GM04504 (cell line): ENCODE results near the gene PAPOLG.
"Not testable (repeated sequence)": the region's sequence is repeated elsewhere in the genome, so short reads cannot be mapped to it uniquely, and the experiment has no call there.

Experiments
- DNase-seq: peaks from one replicate; pipeline ENCODE4 v3.0.0-alpha.2; 2012; ENCODE audit warnings: low read depth

PAPOLG gene

DNA sequence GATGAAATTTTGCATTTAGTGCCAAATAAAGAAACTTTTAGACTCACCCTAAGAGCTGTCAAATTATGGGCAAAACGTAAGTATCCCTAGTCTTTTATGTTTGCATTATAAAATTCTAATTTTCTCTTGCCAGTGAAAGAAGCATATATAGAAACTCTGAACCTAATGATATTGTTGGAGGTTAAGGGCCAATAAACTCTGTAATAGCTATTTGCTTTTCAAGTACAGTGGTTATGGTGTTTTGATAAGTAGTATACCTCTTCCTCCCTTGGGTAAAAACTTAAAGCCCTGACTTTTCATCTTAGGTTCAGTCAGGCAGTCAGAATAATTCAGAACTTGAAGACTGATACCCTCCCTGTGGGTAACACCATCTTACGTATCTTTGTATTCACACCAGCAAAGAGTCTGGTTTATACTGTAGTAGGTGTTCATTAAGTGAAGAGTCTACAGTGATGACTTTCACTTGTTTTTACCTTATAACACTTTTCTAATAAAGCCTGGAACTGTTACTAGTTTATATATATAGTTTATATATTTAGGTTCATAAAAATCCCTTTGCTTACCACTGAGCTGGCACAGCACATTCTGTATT is 19.1 kb downstream of the PAPOLG start:
- DNase-seq = no peak

- no peak for DNase-seq
Measured at GRCh38 chr2:60778352-60778751, 22.3 kb downstream of the PAPOLG start.

DNA sequence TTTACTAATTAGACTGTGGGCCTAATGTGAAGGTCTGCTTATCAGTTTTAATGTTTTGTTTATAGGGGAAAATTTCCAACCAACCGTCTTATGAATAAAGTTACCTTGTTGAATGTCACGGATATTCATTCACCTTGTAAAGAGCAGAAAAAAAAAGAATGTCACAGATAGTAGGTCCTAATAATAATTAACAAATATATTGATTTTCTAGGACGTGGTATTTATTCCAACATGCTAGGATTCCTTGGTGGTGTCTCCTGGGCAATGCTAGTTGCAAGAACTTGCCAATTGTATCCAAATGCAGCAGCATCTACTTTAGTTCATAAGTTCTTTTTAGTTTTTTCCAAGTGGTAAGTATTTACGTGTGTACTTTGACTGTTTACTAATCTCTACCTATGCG is 23.4 kb downstream of the PAPOLG start:
- DNase-seq = no peak

DNA sequence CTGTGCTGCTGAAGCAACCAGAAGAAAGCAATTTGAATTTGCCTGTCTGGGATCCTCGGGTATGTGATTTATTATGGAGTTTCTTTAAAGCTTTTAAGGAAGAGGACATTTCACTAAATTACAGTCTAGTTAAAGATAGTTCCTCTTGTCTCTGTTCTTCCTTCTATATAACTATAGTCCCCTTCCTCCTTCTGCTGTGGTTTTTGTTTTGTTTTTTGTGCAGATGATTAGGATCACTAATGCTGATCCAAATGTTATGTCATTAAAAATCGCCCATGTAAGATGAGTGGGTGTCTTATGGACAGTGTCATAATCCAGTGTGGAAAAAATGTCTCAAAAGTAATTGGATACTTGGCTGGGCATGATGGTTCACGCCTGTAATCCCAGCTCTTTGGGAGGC is 24.7 kb downstream of the PAPOLG start:
- DNase-seq = no peak

- no peak for DNase-seq
Measured at GRCh38 chr2:60793169-60793568, 37.1 kb downstream of the PAPOLG start.

GRCh38 chr2:60794271-60794863 is 38.3 kb downstream of the PAPOLG start:
- no peak for DNase-seq

DNA sequence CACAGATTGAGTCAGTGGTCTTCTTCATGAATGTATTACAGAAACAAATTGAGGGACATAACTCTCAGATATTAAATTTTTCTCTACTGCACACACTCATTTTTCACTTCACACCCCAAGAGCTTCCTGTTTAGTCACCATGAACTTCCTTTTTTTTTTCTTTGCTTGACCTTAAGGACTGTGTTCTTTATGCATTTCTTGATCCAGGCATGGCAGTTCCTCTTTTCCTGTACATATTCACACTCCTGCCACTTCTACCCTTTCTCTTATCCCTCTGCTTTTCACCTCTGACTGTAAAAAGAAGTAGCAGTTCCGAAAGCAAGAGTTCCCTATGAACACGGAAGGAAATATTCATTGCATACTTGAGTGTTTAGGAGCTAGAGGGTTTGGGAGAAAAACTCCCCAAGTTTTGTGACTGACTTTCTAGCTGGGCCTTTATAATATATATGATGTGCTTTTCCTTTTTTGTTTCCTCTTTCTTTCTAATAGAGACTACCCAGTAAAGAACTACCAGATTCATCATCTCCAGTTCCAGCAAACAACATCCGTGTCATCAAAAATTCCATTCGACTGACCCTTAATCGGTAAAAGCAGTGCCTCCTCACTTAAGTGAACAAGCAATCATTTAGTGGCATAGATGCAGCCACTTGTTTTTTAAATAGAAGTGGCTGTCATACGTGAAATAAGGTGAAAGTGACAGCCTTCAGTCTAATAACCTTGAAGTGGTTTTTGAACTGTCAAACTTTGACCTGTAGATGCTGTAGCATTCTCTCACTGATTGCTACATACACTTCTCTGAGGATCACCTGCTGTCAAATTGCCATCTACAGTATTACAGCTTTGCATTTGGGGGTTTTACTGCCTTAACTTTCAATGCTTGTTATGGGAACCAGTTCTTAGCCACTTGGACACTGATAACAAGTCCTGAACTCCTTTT is 40.8 kb downstream of the PAPOLG start:
- no peak for DNase-seq

DNA sequence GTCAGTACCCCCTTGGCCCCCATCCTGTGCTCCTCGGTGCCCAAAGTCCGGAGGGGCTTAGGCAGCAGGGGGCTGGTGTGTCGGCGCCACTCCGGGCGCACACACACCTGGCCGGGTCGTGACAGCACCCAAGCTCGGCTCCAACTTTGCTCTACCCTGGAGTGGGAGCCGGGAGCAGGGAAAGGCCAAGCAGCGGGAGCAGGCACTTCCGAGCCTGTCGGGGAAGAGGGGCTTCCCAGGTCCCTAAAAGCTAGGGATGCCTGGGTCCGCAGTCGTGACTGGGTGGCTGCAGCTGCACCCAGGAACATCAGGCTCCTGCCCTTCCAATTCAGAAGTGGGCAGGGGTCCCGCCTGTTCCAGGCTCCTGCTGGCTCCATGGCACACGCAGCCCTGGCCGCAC is 48.4 kb downstream of the PAPOLG start:
- DNase-seq = no peak

- DNase-seq = no peak
Measured at GRCh38 chr2:60806595-60806987, 50.5 kb downstream of the PAPOLG start.

- DNase-seq = peak; percentile 49
Measured at GRCh38 chr2:60806988-60807681, 51.1 kb downstream of the PAPOLG start.

DNA sequence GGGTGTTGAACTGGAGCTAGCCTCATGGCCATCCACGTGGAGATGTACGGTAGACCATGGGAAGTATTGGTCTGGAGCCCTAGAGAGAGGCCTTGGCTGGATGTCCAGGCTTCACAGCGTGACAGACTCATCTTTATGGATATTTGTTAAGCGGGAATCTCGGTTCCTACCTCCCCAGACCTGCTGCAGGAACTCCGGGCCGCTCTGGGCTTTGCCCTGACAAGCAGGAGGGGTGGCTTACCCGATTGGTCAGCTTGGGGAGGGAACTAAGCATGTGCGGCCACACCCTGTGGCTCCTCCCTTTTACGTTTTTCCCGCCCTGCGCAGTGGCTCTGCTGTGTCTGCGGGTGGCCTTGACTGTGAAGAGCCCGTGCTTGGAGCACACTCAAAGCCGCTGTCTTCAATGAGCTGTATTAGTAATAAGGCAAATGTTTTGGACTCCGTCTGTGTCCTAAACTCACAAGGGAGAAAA is 52.3 kb downstream of the PAPOLG start:
- DNase-seq = no peak

- DNase-seq = no peak
Measured at GRCh38 chr2:60811491-60812375, 55.7 kb downstream of the PAPOLG start.

DNA sequence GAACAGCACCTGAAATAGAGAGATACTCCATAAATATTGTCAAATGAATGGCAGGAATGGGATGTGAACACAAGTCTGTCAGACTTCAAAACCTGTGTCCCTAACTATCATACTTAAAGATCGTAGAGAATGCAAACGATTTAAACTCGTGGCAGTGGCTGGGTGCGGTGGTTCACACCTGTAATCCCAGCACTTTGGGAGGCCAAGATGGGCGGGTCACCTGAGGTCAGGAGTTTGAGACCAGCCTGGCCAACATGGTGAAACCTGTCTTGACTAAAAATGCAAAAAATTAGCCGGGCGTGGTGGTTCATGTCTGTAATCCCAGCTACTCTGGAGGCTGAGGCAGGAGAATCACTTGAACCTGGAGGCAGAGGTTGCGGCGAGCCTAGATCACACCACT is 61.1 kb downstream of the PAPOLG start:
- DNase-seq = not testable (repeated sequence)

- no peak for DNase-seq
Measured at GRCh38 chr2:60818272-60818671, 62.2 kb downstream of the PAPOLG start.

GRCh38 chr2:60819155-60819862 is 63.2 kb downstream of the PAPOLG start:
- no peak for DNase-seq

- no peak for DNase-seq
Measured at GRCh38 chr2:60819936-60820335, 63.9 kb downstream of the PAPOLG start.

DNA sequence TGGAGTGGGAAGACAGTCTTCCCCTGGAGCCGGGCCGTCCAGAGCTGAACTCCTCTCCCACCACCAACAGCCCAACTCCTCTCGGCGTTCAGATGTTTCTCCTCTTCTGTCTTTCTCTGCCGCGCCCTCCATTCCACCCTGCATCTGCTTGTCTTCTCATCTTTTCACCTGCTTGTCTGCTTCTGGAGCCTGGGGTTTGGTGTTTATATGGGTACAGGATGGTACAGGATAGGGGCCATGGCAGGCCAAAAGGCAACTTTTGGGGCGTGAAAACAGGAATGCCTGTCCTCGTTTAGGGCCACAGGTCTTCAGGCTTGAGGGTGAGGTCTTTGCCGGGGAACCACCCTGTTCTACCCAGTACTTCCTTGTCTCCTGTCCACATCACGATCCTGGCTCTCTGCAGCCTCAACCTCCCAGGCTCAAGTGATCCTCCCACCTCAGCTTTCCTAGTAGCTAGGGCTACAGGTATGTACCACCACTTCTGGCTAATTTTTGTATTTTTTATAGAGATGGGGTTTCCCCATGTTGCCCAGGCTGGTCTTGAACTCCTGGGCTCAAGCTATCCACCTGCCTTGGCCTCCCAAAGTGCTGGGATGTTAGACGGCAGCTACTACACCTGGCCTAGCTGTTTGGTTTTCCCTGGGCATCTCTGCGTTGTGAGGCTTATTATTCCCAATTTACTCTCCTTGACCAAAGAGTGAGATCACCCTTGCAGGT is 64.5 kb downstream of the PAPOLG start:
- DNase-seq = no peak

- DNase-seq = no peak
Measured at GRCh38 chr2:60821133-60821469, 65.0 kb downstream of the PAPOLG start.

DNA sequence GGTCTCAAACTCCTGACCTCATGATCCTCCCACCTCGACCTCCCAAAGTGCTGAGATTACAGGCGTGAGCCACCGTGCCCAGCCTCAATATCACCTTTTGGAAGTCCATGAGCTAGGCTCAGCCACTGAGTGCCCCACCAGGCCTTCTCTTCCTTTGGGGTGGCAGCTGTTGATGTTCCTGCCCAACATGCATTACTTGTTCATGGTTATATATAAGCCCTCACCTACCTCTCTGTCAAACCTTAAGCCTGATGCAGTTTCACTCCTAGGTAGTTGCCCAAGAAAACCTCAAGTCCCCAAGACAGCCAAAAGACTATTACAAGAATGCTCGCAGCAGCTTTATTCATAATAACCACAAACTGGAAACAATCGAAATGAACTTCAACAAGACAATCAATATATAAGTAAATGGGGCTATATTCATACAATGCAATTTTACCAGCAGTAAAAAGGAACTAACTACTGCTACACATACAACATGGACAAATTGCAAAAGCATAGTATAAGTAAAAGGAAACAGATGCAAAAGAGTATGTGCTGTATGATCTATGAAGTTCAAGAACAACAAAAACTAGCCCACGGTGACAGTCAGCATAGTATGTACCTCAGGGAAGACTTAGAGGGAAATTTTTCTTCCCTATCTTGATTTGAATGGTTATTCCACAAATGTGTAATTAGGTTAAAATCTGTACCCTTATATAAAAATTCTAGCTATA is 65.7 kb downstream of the PAPOLG start:
- no peak for DNase-seq

GRCh38 chr2:60822987-60823386 is 66.9 kb downstream of the PAPOLG start:
- no peak for DNase-seq
